SHP77 treated with DMSO at 0.1 percent for 48 hours (cell line): ENCODE data around the gene NEDD4.

Experiments used
- DNase-seq: peaks from one replicate; lab custom pipeline; 2025; lab: John Stamatoyannopoulos, UW

The NEDD4 gene

GRCh38 chr15:55778932-55779331 is 214.5 kb downstream of the NEDD4 start:
- no peak for DNase-seq
